Measurements from ENCODE around the gene PTPRQ.

Gene PTPRQ

GRCh38 chr12:80415466-80415865 is 28.6 kb upstream of the PTPRQ start (continued):
- TF ChIP-seq TSHZ1 (tag by site-specific recombination; IDR thresholded peaks at IDR 0.05; ENCODE audit: borderline replicate concordance) = no peak
- TF ChIP-seq ZNF561 (tag by site-specific recombination; IDR thresholded peaks at IDR 0.05; ENCODE audit: borderline replicate concordance) = no peak

- POLR2A ChIA-PET = no interaction called here
- TF ChIP-seq REPIN1 (tag by site-specific recombination; IDR thresholded peaks at IDR 0.05; ENCODE audit: low read depth) (no peak), GLIS1 (tag by site-specific recombination; IDR thresholded peaks at IDR 0.05) (peak; percentile 29; the same call in 1 of the 2 replicates)
- CTCF ChIA-PET = no interaction called here
These were observed 24.4 kb upstream of the PTPRQ start for GRCh38 chr12:80419644-80420043.

GRCh38 chr12:80420075-80420474 is 24.0 kb upstream of the PTPRQ start:
- Histone ChIP-seq H3K27ac (ENCODE audit: extremely low read depth, low read depth, low read length) (no peak overlapping the region), H3K36me3 (ENCODE audit: control insufficient read depth in 2 of 2, insufficient read depth in 1 of 2, low read length in 2 of 2) (no peaks in the 10 kb centered on the region), H3K9me3 (ENCODE audit: control insufficient read depth, insufficient read depth, low read depth, low read length) (no peaks in the 10 kb centered on the region), H3K4me3 (ENCODE audit: low read depth, low read length) (no peak overlapping the region), H3K4me1 (ENCODE audit: control insufficient read depth, insufficient read depth, low read length) (no peaks in the 10 kb centered on the region)
- CTCF ChIA-PET = no interaction called here
- no peak for TF ChIP-seq PRDM1 (tag by site-specific recombination; IDR thresholded peaks at IDR 0.05)
- no peak for TF ChIP-seq ZNF660 (tag by site-specific recombination; IDR thresholded peaks at IDR 0.05)
- TF ChIP-seq ZNF626 (tag by site-specific recombination; IDR thresholded peaks at IDR 0.05) = no peak
- TF ChIP-seq ZXDB (tag by site-specific recombination; IDR thresholded peaks at IDR 0.05) = no peak
- no peak for TF ChIP-seq ZNF274 (IDR thresholded peaks at IDR 0.05; ENCODE audit: low read length)
- TF ChIP-seq ZNF274 (tag by site-specific recombination; IDR thresholded peaks at IDR 0.05; ENCODE audit: borderline replicate concordance) = no peak
- TF ChIP-seq ZNF639 (tag by site-specific recombination; IDR thresholded peaks at IDR 0.05) = no peak
- no peak for TF ChIP-seq IKZF3 (tag by site-specific recombination; IDR thresholded peaks at IDR 0.05)
- no peak for TF ChIP-seq ZNF530 (tag by site-specific recombination; IDR thresholded peaks at IDR 0.05; ENCODE audit: low read depth)
- TF ChIP-seq ZIC2 (tag by site-specific recombination; IDR thresholded peaks at IDR 0.05) = no peak
- no peak for TF ChIP-seq ZFP41 (tag by site-specific recombination; IDR thresholded peaks at IDR 0.05; ENCODE audit: borderline replicate concordance)
- TF ChIP-seq ZNF768 (tag by site-specific recombination; IDR thresholded peaks at IDR 0.05) = no peak
- TF ChIP-seq ZNF140 (tag by site-specific recombination; IDR thresholded peaks at IDR 0.05) = no peak
- no peak for TF ChIP-seq OSR2 (tag by site-specific recombination; IDR thresholded peaks at IDR 0.05)
- no peak for TF ChIP-seq ZEB2 (tag by site-specific recombination; IDR thresholded peaks at IDR 0.05)
- POLR2A ChIA-PET = no interaction called here

More at GRCh38 chr12:80419644-80420043, 24.4 kb upstream of the PTPRQ start:
- Histone ChIP-seq H3K4me3 (ENCODE audit: low read depth, low read length) (no peak overlapping the region), H3K9me3 (ENCODE audit: control insufficient read depth, insufficient read depth, low read depth, low read length) (no peaks in the 10 kb centered on the region), H3K27ac (ENCODE audit: extremely low read depth, low read depth, low read length) (no peak overlapping the region), H3K4me1 (ENCODE audit: control insufficient read depth, insufficient read depth, low read length) (no peaks in the 10 kb centered on the region), H3K36me3 (ENCODE audit: control insufficient read depth in 2 of 2, insufficient read depth in 1 of 2, low read length in 2 of 2) (no peaks in the 10 kb centered on the region)

Measured in HEK293 (cell line).